AML-193 (cell line): Measurements from ENCODE around the gene PHTF1.
"Not testable (repeated sequence)": the region's sequence is repeated elsewhere in the genome, so short reads cannot be mapped to it uniquely, and the experiment has no call there.

Source experiments
- DNase-seq, 2 experiments: peaks; one replicate each; lab custom pipeline; 2025; lab: John Stamatoyannopoulos, UW

The PHTF1 gene

GRCh38 chr1:113718621-113719020 is 40.7 kb downstream of the PHTF1 start:
- not testable (repeated sequence) for DNase-seq

GRCh38 chr1:113717506-113717905 is 41.8 kb downstream of the PHTF1 start:
- not testable (repeated sequence) for DNase-seq

- no peak for DNase-seq
These were observed 44.5 kb downstream of the PHTF1 start for GRCh38 chr1:113714606-113715269.

- DNase-seq = no peak
These were observed 57.9 kb downstream of the PHTF1 start for GRCh38 chr1:113701429-113701828.

- no peak for DNase-seq
These were observed 64.4 kb downstream of the PHTF1 start for GRCh38 chr1:113694910-113695309.

GRCh38 chr1:113692824-113693431 is 66.4 kb downstream of the PHTF1 start:
- DNase-seq = no peak

GRCh38 chr1:113692342-113692741 is 66.9 kb downstream of the PHTF1 start:
- DNase-seq = no peak

GRCh38 chr1:113691184-113691583 is 68.1 kb downstream of the PHTF1 start:
- DNase-seq = no peak

GRCh38 chr1:113686891-113687618 is 72.2 kb downstream of the PHTF1 start:
- no peak for DNase-seq

GRCh38 chr1:113684153-113684541 is 75.1 kb downstream of the PHTF1 start:
- no peak for DNase-seq

GRCh38 chr1:113683384-113684152 is 75.7 kb downstream of the PHTF1 start:
- no peak for DNase-seq

- DNase-seq = no peak
These were observed 77.5 kb downstream of the PHTF1 start for GRCh38 chr1:113681596-113682337.

GRCh38 chr1:113678159-113678469 is 81.2 kb downstream of the PHTF1 start:
- DNase-seq = no peak

GRCh38 chr1:113677250-113678158 is 81.8 kb downstream of the PHTF1 start:
- peak; percentile 50 to 55 for DNase-seq

- no peak for DNase-seq
These were observed 82.8 kb downstream of the PHTF1 start for GRCh38 chr1:113676524-113676923.

GRCh38 chr1:113675302-113675701 is 84.0 kb downstream of the PHTF1 start:
- DNase-seq = no peak

GRCh38 chr1:113674591-113674990 is 84.7 kb downstream of the PHTF1 start:
- DNase-seq = no peak

GRCh38 chr1:113672491-113672890 is 86.8 kb downstream of the PHTF1 start:
- no peak for DNase-seq

GRCh38 chr1:113670650-113671049 is 88.6 kb downstream of the PHTF1 start:
- DNase-seq = no peak

- DNase-seq = no peak
These were observed 89.3 kb downstream of the PHTF1 start for GRCh38 chr1:113669988-113670387.

GRCh38 chr1:113666126-113666525 is 93.2 kb downstream of the PHTF1 start:
- no peak for DNase-seq
